ENCODE data around the gene AIG1. TPM values are rescaled to one million over a fixed set of nuclear protein-coding genes. Genes with fewer than 3 reads are reported as not detected.

Gene AIG1
- total and polyA plus RNA-seq, 2 donors from 2014 or later: 57.3 to 146 TPM

DNA sequence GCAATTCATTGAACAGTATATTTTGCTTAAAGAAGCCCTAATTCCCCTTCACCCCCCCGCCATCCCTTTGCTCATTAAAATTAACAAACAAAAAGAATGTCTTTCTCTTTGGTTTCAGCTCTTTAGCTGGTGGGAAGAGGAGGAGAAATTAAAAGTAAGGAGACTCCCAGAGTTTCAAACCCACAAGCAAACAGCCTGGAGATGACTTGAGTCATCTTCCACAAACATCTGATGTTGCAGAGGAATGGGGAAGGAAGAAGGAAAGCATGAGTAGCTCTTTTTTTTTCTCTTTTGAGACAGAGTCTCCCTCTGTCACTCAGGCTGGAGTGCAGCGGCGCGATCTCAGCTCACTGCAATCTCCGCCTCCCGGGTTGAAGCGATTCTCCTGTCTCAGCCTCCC is 200.2 kb downstream of the AIG1 start:
- no peaks in the 10 kb centered on the region for H3K36me3 ChIP-seq (ENCODE audit: control insufficient read depth in 2 of 3, insufficient read depth in 3 of 3, low read length in 3 of 3)
- DNase-seq: no peak

GRCh38 chr6:143261899-143262436 is 201.3 kb downstream of the AIG1 start:
- H3K27me3 ChIP-seq (ENCODE audit: control insufficient read depth, insufficient read depth, low read length): no peaks in the 10 kb centered on the region
- no peak overlapping the region for H3K4me3 ChIP-seq (ENCODE audit: low read length in 3 of 3)
- intact Hi-C loops (cut with DNase I): no loop called here
- no peaks in the 10 kb centered on the region for H3K9me3 ChIP-seq (ENCODE audit: control insufficient read depth in 2 of 3, insufficient read depth in 1 of 3, low read length in 3 of 3)
- DNase-seq (no peak), FAIRE-seq (no peak)
- H3K27ac ChIP-seq (ENCODE audit: low read depth in 2 of 2, low read length in 2 of 2): no peak overlapping the region
- no peaks in the 10 kb centered on the region for H3K4me1 ChIP-seq (ENCODE audit: control insufficient read depth in 2 of 3, insufficient read depth in 2 of 3, low read depth in 1 of 3, low read length in 3 of 3)
- no peak for TF ChIP-seq CTCF (IDR thresholded peaks at IDR 0.05; ENCODE audit: borderline replicate concordance, extremely low read depth, insufficient read depth)
- no peak overlapping the region for H3K9ac ChIP-seq (ENCODE audit: low read length in 3 of 3)
- H3K36me3 ChIP-seq (ENCODE audit: control insufficient read depth in 2 of 3, insufficient read depth in 3 of 3, low read length in 3 of 3): no peaks in the 10 kb centered on the region

More for the DNA sequence above, 200.2 kb downstream of the AIG1 start:
- H3K4me1 ChIP-seq (ENCODE audit: control insufficient read depth in 2 of 3, insufficient read depth in 2 of 3, low read depth in 1 of 3, low read length in 3 of 3): no peaks in the 10 kb centered on the region
- FAIRE-seq: no peak
- no peak overlapping the region for H3K4me3 ChIP-seq (ENCODE audit: low read length in 3 of 3)
- no peaks in the 10 kb centered on the region for H3K27me3 ChIP-seq (ENCODE audit: control insufficient read depth, insufficient read depth, low read length)
- H3K9ac ChIP-seq (ENCODE audit: low read length in 3 of 3): no peak overlapping the region
- intact Hi-C loops (cut with DNase I): no loop called here
- H3K27ac ChIP-seq (ENCODE audit: low read depth in 2 of 2, low read length in 2 of 2): no peak overlapping the region
- TF ChIP-seq CTCF (IDR thresholded peaks at IDR 0.05; ENCODE audit: borderline replicate concordance, extremely low read depth, insufficient read depth): no peak
- H3K9me3 ChIP-seq (ENCODE audit: control insufficient read depth in 2 of 3, insufficient read depth in 1 of 3, low read length in 3 of 3): no peaks in the 10 kb centered on the region

- H3K9me3 ChIP-seq (ENCODE audit: control insufficient read depth in 2 of 3, insufficient read depth in 1 of 3, low read length in 3 of 3): no peaks in the 10 kb centered on the region
Measured at GRCh38 chr6:143262859-143263258, 202.2 kb downstream of the AIG1 start.

More at GRCh38 chr6:143262859-143263258, 202.2 kb downstream of the AIG1 start:
- TF ChIP-seq CTCF (IDR thresholded peaks at IDR 0.05; ENCODE audit: borderline replicate concordance, extremely low read depth, insufficient read depth): no peak
- no peaks in the 10 kb centered on the region for H3K4me1 ChIP-seq (ENCODE audit: control insufficient read depth in 2 of 3, insufficient read depth in 2 of 3, low read depth in 1 of 3, low read length in 3 of 3)
- no peak overlapping the region for H3K9ac ChIP-seq (ENCODE audit: low read length in 3 of 3)
- no peak overlapping the region for H3K4me3 ChIP-seq (ENCODE audit: low read length in 3 of 3)
- FAIRE-seq (no peak), DNase-seq (no peak)
- H3K36me3 ChIP-seq (ENCODE audit: control insufficient read depth in 2 of 3, insufficient read depth in 3 of 3, low read length in 3 of 3): no peaks in the 10 kb centered on the region
- H3K27me3 ChIP-seq (ENCODE audit: control insufficient read depth, insufficient read depth, low read length): no peaks in the 10 kb centered on the region
- intact Hi-C loops (cut with DNase I): no loop called here
- H3K27ac ChIP-seq (ENCODE audit: low read depth in 2 of 2, low read length in 2 of 2): no peak overlapping the region
